GDM1 (cell line): ENCODE results near the gene TBXA2R.
"Not testable (repeated sequence)": the region's sequence is repeated elsewhere in the genome, so short reads cannot be mapped to it uniquely, and the experiment has no call there.

ENCODE experiments used
- DNase-seq: peaks from one replicate; lab custom pipeline; 2025; lab: John Stamatoyannopoulos, UW

TBXA2R gene

GRCh38 chr19:3639479-3639878 is 32.8 kb upstream of the TBXA2R start:
- no peak for DNase-seq

- no peak for DNase-seq
Observed at GRCh38 chr19:3638208-3639193, 31.8 kb upstream of the TBXA2R start.

- DNase-seq: no peak
Observed at GRCh38 chr19:3637621-3638020, 30.9 kb upstream of the TBXA2R start.

- no peak for DNase-seq
Observed at GRCh38 chr19:3636962-3637361, 30.3 kb upstream of the TBXA2R start.

- DNase-seq: no peak
Observed at GRCh38 chr19:3636506-3636905, 29.8 kb upstream of the TBXA2R start.

GRCh38 chr19:3634496-3635045 is 27.9 kb upstream of the TBXA2R start:
- DNase-seq: no peak

- no peak for DNase-seq
Observed at GRCh38 chr19:3633559-3633988, 26.9 kb upstream of the TBXA2R start.

- DNase-seq: no peak
Observed at GRCh38 chr19:3632739-3633558, 26.3 kb upstream of the TBXA2R start.

GRCh38 chr19:3632098-3632497 is 25.4 kb upstream of the TBXA2R start:
- no peak for DNase-seq

- no peak for DNase-seq
Observed at GRCh38 chr19:3631053-3631861, 24.6 kb upstream of the TBXA2R start.

- not testable (repeated sequence) for DNase-seq
Observed at GRCh38 chr19:3628766-3629165, 22.1 kb upstream of the TBXA2R start.

- no peak for DNase-seq
Observed at GRCh38 chr19:3627351-3627723, 20.7 kb upstream of the TBXA2R start.

- peak; percentile 98 for DNase-seq
Observed at GRCh38 chr19:3626473-3627350, 20.0 kb upstream of the TBXA2R start, which contains the start of gene CACTIN. CACTIN (minus strand) TSS chr19:3626790; CDS start chr19:3626762, 28 bp downstream.

- DNase-seq: no peak
Observed at GRCh38 chr19:3625996-3626472, 19.4 kb upstream of the TBXA2R start.

GRCh38 chr19:3623716-3624115 is 17.0 kb upstream of the TBXA2R start:
- no peak for DNase-seq

GRCh38 chr19:3622224-3622623 is 15.5 kb upstream of the TBXA2R start:
- DNase-seq: no peak

- DNase-seq: no peak
Observed at GRCh38 chr19:3621689-3622088, 15.0 kb upstream of the TBXA2R start.

- no peak for DNase-seq
Observed at GRCh38 chr19:3620817-3621547, 14.3 kb upstream of the TBXA2R start.

- no peak for DNase-seq
Observed at GRCh38 chr19:3620145-3620816, 13.6 kb upstream of the TBXA2R start.
